ENCODE data around the gene PPP2R5C. TPM values are rescaled to one million over a fixed set of nuclear protein-coding genes. Genes with fewer than 3 reads are reported as not detected.

PPP2R5C gene
- total RNA-seq, 3 donors from 2014 or later = 90.5 to 105 (median 102) TPM

- no peak for DNase-seq (ENCODE audit: low spot score in 2 of 2)
These were observed 26.1 kb upstream of the PPP2R5C start for GRCh38 chr14:101735453-101735852.

GRCh38 chr14:101736071-101736470 lies 25.4 kb upstream of the PPP2R5C start:
- Histone ChIP-seq H3K4me1 (no peaks in the 10 kb centered on the region), H3K4me3 (no peak overlapping the region), H3K27ac (no peak overlapping the region), H3K36me3 (no peaks in the 10 kb centered on the region), H3K27me3 (no peaks in the 10 kb centered on the region), H3K9me3 (peaks cover 6 to 9% of the 10 kb centered on the region in 2 donors)
- intact Hi-C loops (cut with DNase I; ENCODE audit: low total_unique reads) = no loop called here
- TF ChIP-seq POLR2A (IDR thresholded peaks at IDR 0.05) = no peak
- no peak for DNase-seq (ENCODE audit: low spot score in 2 of 2)

More at GRCh38 chr14:101735453-101735852, 26.1 kb upstream of the PPP2R5C start:
- peaks cover 0 to 3% of the 10 kb centered on the region in 2 donors for H3K9me3 ChIP-seq
- H3K27me3 ChIP-seq = no peaks in the 10 kb centered on the region
- intact Hi-C loops (cut with DNase I; ENCODE audit: low total_unique reads) = no loop called here
- no peak overlapping the region for H3K4me3 ChIP-seq
- no peaks in the 10 kb centered on the region for H3K4me1 ChIP-seq
- H3K27ac ChIP-seq = no peak overlapping the region
- TF ChIP-seq CTCF (IDR thresholded peaks at IDR 0.05) (no peak), POLR2A (IDR thresholded peaks at IDR 0.05) (no peak), POLR2AphosphoS5 (IDR thresholded peaks at IDR 0.05) (no peak)
- no peaks in the 10 kb centered on the region for H3K36me3 ChIP-seq

GRCh38 chr14:101736585-101736984 lies 24.9 kb upstream of the PPP2R5C start:
- TF ChIP-seq POLR2A (IDR thresholded peaks at IDR 0.05) (no peak), POLR2AphosphoS5 (IDR thresholded peaks at IDR 0.05) (no peak), CTCF (IDR thresholded peaks at IDR 0.05) (no peak)
- Histone ChIP-seq H3K27me3 (no peaks in the 10 kb centered on the region), H3K9me3 (peaks cover 10 to 14% of the 10 kb centered on the region in 2 donors), H3K4me3 (no peak overlapping the region), H3K27ac (no peak overlapping the region), H3K4me1 (no peaks in the 10 kb centered on the region), H3K36me3 (no peaks in the 10 kb centered on the region)
- no peak for DNase-seq (ENCODE audit: low spot score in 2 of 2)
- intact Hi-C loops (cut with DNase I; ENCODE audit: low total_unique reads) = no loop called here

- Histone ChIP-seq H3K4me1 (no peaks in the 10 kb centered on the region), H3K9me3 (peaks cover 10 to 14% of the 10 kb centered on the region in 2 donors), H3K27ac (no peak overlapping the region), H3K4me3 (no peak overlapping the region), H3K27me3 (no peaks in the 10 kb centered on the region), H3K36me3 (no peaks in the 10 kb centered on the region)
- intact Hi-C loops (cut with DNase I; ENCODE audit: low total_unique reads) = no loop called here
- DNase-seq (ENCODE audit: low spot score in 2 of 2) = no peak
- TF ChIP-seq CTCF (IDR thresholded peaks at IDR 0.05) = no peak
- no peak for TF ChIP-seq POLR2A (IDR thresholded peaks at IDR 0.05)
- no peak for TF ChIP-seq POLR2AphosphoS5 (IDR thresholded peaks at IDR 0.05)
These were observed 23.8 kb upstream of the PPP2R5C start for GRCh38 chr14:101737414-101738339.

GRCh38 chr14:101738703-101739320 lies 22.7 kb upstream of the PPP2R5C start:
- no peak for TF ChIP-seq POLR2A (IDR thresholded peaks at IDR 0.05)
- TF ChIP-seq POLR2AphosphoS5 (IDR thresholded peaks at IDR 0.05) = no peak
- DNase-seq (ENCODE audit: low spot score in 2 of 2) = no peak

More at GRCh38 chr14:101738703-101739320, 22.7 kb upstream of the PPP2R5C start:
- no peaks in the 10 kb centered on the region for H3K4me1 ChIP-seq
- no peak overlapping the region for H3K27ac ChIP-seq
- H3K36me3 ChIP-seq = no peaks in the 10 kb centered on the region
- peaks cover 10 to 14% of the 10 kb centered on the region in 2 donors for H3K9me3 ChIP-seq
- no peaks in the 10 kb centered on the region for H3K27me3 ChIP-seq
- H3K4me3 ChIP-seq = no peak overlapping the region
- intact Hi-C loops (cut with DNase I; ENCODE audit: low total_unique reads) = no loop called here
